Activated T-helper 2 cell treated with anti-CD3 and anti-CD28 coated beads, Interferon-gamma antibody, Interleukin-2, Interleukin-4, amounts not matched to agents 10 μg/mL and 5 μg/mL and 100 μg/mL, durations not matched to agents 14 hours and 24 hours and 36 hours (primary cell): ENCODE results near the gene GRM1. TPM values are rescaled to one million over a fixed set of nuclear protein-coding genes. Genes with fewer than 3 reads are reported as not detected.
"Not testable (repeated sequence)": the region's sequence is repeated elsewhere in the genome, so short reads cannot be mapped to it uniquely, and the experiment has no call there.

Experiments used
- DNase-seq: peaks from one replicate; pipeline ENCODE4 v3.0.0; 2021; ENCODE audit warnings: low spot score
- H3K27ac Mint-ChIP-seq: one replicate; pipeline ENCODE4 v1.8.0; 2021; ENCODE audit warnings: mixed read lengths
- H3K27me3 Mint-ChIP-seq: one replicate; pipeline ENCODE4 v1.8.0; 2021; ENCODE audit warnings: low read depth, mixed read lengths
- H3K36me3 Mint-ChIP-seq: one replicate; pipeline ENCODE4 v1.8.0; 2021; ENCODE audit warnings: low read depth, mixed read lengths
- H3K4me1 Mint-ChIP-seq: one replicate; pipeline ENCODE4 v1.8.0; 2021; ENCODE audit warnings: low read depth, mixed read lengths
- H3K4me3 Mint-ChIP-seq: one replicate; pipeline ENCODE4 v1.8.0; 2021; ENCODE audit warnings: low read depth, mild to moderate bottlenecking, moderate library complexity, mixed read lengths
- H3K9me3 Mint-ChIP-seq: one replicate; pipeline ENCODE4 v1.8.0; 2021; ENCODE audit warnings: mixed read lengths
- intact Hi-C: fragments of 100-400 bp; cut with micrococcal nuclease; formaldehyde crosslinking; loops from one replicate; pipeline ENCODE4 v1.15.1; 2023
- total RNA-seq: library from RNA; stranded (reverse); gene quantifications from 2 replicates; pipeline ENCODE4 v1.2.3, GENCODE V29; 2022

GRM1 gene
- total RNA-seq, 1 donor from 2014 or later = not detected

DNA sequence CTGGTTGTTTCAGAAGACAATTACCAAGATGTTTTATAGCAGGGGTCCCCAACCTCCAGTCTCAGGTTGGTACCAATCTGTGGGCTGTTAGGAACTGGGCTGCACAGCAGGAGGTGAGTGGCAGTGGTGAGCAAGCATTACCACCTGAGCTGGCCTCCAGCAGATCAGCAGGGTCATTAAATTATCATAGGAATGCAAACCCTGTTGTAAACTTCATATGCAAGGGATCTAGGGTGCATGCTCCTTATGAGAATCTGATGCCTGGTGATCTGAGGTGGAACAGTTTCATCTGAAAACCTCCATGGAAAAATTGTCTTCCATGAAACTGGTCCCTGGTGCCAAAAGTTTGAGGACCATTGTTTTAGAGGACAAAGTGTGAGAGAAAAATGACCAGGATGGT lies 240.6 kb downstream of the GRM1 start:
- H3K4me3 Mint-ChIP-seq = no peak overlapping the region
- H3K9me3 Mint-ChIP-seq = peaks cover 4% of the 10 kb centered on the region
- no peaks in the 10 kb centered on the region for H3K4me1 Mint-ChIP-seq
- H3K27ac Mint-ChIP-seq = no peak overlapping the region
- H3K27me3 Mint-ChIP-seq = no peaks in the 10 kb centered on the region
- intact Hi-C loops = no loop called here
- no peak for DNase-seq
- H3K36me3 Mint-ChIP-seq = no peaks in the 10 kb centered on the region

- H3K27me3 Mint-ChIP-seq, H3K36me3 Mint-ChIP-seq, H3K4me3 Mint-ChIP-seq, H3K9me3 Mint-ChIP-seq, DNase-seq, H3K27ac Mint-ChIP-seq, intact Hi-C loops, H3K4me1 Mint-ChIP-seq: not testable (repeated sequence)
These were observed 242.3 kb downstream of the GRM1 start for GRCh38 chr6:146271163-146271562.

GRCh38 chr6:146273490-146273889 lies 244.6 kb downstream of the GRM1 start:
- Mint-ChIP-seq H3K9me3 (no peaks in the 10 kb centered on the region), H3K4me3 (no peak overlapping the region), H3K4me1 (no peaks in the 10 kb centered on the region), H3K27me3 (no peaks in the 10 kb centered on the region), H3K36me3 (no peaks in the 10 kb centered on the region), H3K27ac (no peak overlapping the region)
- DNase-seq = no peak
- intact Hi-C loops = no loop called here

DNA sequence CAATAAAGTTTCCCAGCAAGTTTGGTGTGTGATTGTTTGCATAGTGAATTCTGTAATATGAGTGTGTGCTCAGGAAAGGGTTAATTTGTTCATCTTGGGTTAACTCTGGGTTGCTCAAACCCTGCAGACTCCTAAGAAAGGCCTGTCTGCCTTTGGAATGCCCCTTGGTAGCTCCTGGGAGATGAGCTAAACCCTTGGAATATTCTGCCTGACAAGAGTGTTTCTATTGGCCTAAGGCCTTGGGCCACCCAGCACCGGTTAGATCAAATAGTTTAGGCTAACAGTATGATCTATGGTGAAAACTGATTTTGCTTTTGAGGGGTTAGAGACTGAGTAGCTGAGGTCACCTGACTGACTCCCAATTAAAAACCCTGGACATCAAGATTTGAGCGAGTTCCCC lies 248.3 kb downstream of the GRM1 start:
- H3K27me3 Mint-ChIP-seq = no peaks in the 10 kb centered on the region
- no peaks in the 10 kb centered on the region for H3K36me3 Mint-ChIP-seq
- H3K9me3 Mint-ChIP-seq = no peaks in the 10 kb centered on the region
- H3K4me1 Mint-ChIP-seq = no peaks in the 10 kb centered on the region
- H3K4me3 Mint-ChIP-seq = no peak overlapping the region
- no peak for DNase-seq
- intact Hi-C loops = no loop called here
- H3K27ac Mint-ChIP-seq = no peak overlapping the region

GRCh38 chr6:146281651-146282362 lies 252.9 kb downstream of the GRM1 start:
- Mint-ChIP-seq H3K4me3 (no peak overlapping the region), H3K27me3 (no peaks in the 10 kb centered on the region), H3K27ac (no peak overlapping the region), H3K36me3 (no peaks in the 10 kb centered on the region), H3K4me1 (no peaks in the 10 kb centered on the region), H3K9me3 (no peaks in the 10 kb centered on the region)
- intact Hi-C loops = no loop called here
- no peak for DNase-seq

DNA sequence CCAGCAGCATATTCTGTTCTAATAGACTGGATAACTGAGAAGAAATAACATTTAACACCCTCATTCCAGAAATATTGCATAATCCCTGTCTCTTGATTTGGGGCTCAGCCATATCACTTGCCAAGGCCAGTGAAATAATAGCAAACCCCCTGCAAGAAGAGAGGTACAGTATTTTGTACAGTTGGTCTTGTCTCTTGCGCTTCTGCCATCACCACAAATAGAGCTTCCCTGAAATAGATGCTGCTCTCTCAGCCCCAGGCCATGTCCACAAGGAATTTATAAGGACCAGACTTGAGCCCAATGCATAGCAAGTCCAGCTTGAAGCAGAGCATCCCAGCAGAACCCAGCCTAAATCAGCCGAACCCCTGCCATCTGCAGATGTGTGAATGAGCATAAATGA lies 254.0 kb downstream of the GRM1 start:
- no peak for DNase-seq

GRCh38 chr6:146284311-146284710 lies 255.4 kb downstream of the GRM1 start:
- intact Hi-C loops = no loop called here
- Mint-ChIP-seq H3K36me3 (no peaks in the 10 kb centered on the region), H3K27me3 (no peaks in the 10 kb centered on the region), H3K9me3 (no peaks in the 10 kb centered on the region), H3K27ac (no peak overlapping the region), H3K4me1 (no peaks in the 10 kb centered on the region), H3K4me3 (no peak overlapping the region)
- no peak for DNase-seq

More for the DNA sequence above, 254.0 kb downstream of the GRM1 start:
- intact Hi-C loops = no loop called here
- Mint-ChIP-seq H3K9me3 (no peaks in the 10 kb centered on the region), H3K4me3 (no peak overlapping the region), H3K4me1 (no peaks in the 10 kb centered on the region), H3K36me3 (no peaks in the 10 kb centered on the region), H3K27me3 (no peaks in the 10 kb centered on the region), H3K27ac (no peak overlapping the region)

DNA sequence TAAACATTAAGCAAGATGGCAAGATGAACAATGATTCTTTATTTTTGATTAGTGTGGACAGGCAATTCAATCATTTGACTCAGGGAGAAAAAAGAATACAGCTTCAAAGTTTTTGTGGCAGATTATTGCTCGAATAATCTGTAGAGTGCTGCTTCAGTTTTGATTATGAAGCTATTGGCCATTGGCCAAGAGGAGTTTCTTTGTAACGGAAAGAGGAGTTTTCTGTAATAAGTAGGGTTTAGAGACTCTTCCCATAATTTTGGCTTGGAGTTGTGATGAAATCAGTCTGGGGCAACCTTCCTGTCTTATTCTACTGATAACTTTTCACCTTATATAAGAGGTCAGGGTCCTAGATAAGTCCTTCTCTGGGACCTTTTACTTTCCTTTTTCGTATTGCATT lies 258.1 kb downstream of the GRM1 start:
- Mint-ChIP-seq H3K27me3 (no peaks in the 10 kb centered on the region), H3K4me3 (no peak overlapping the region), H3K27ac (no peak overlapping the region), H3K9me3 (no peaks in the 10 kb centered on the region), H3K4me1 (no peaks in the 10 kb centered on the region), H3K36me3 (no peaks in the 10 kb centered on the region)
- intact Hi-C loops = no loop called here
- DNase-seq = no peak

DNA sequence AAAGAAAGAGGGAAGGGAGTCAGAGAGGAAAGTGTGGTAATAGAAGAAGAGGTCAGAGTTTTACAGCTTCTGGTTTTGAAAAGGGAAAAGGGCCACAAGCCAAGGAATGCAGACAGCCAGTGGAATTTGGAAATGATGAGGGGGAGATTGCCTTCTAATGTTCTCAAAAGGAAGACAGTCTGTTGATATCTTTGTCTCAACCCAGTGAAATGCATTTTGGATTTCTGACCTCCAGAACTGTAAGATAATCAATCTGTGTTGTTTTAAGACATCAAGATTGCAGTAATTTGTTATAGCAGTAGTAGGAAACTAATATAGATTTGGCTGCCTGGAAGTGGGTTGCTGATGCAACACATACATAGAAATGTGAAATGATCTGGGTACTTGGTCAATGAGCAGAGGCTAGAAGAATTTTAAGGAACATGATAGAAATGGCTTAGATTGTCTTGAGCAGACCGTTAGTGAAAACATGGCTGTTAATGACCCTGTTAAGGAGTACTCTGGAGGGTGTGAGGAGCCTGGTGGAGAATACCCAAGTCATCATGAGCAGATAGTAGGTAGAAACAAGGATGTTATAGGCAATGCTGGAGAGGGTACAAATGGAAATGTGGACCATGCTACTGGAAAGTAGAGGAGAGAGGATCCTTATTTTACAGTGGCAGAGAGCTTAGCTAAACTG lies 259.0 kb downstream of the GRM1 start:
- Mint-ChIP-seq H3K36me3 (no peaks in the 10 kb centered on the region), H3K9me3 (no peaks in the 10 kb centered on the region), H3K4me3 (no peak overlapping the region), H3K4me1 (no peaks in the 10 kb centered on the region), H3K27me3 (no peaks in the 10 kb centered on the region), H3K27ac (no peak overlapping the region)
- DNase-seq = no peak
- intact Hi-C loops = no loop called here

DNA sequence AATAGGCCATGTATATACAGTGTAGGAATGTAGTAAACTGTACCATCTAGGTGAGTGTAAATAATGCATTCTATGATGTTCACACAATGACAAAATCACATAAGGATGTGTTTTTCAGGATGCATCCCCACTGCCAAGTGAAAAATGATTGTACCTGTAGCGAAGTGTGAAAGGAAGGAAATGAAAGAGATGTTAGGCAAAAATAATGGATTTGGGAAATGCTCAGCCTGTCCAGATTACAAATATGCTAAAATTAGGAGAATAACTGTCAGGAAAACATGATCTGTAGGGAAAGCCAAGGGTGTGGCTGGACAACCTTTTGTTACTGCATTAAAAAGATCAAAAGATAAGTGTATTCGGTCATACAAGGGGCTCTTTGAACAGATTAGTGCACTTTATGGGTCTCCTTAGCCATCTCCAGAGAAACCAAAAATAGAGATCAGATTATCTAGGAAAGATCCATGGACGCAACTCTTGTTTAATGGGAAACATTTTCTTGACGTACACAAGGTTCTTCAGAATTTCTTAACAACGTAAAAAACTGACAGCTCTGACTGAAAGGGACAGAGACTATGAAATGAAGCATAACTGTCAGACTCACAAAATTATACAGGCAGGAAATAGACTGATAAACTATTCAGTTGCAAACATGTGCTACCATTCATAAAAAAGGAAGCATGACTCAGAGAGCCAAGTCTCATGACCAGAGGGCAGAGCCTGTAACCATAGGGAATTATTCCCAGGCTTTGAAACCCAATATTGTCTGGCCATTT lies 261.1 kb downstream of the GRM1 start:
- Mint-ChIP-seq H3K9me3 (no peaks in the 10 kb centered on the region), H3K4me3 (no peak overlapping the region), H3K27ac (no peak overlapping the region), H3K36me3 (no peaks in the 10 kb centered on the region), H3K27me3 (no peaks in the 10 kb centered on the region), H3K4me1 (no peaks in the 10 kb centered on the region)
- intact Hi-C loops = no loop called here
- no peak for DNase-seq

- Mint-ChIP-seq H3K36me3 (no peaks in the 10 kb centered on the region), H3K9me3 (no peaks in the 10 kb centered on the region), H3K4me3 (no peak overlapping the region), H3K27ac (no peak overlapping the region), H3K4me1 (no peaks in the 10 kb centered on the region), H3K27me3 (no peaks in the 10 kb centered on the region)
- DNase-seq = no peak
- intact Hi-C loops = no loop called here
These were observed 261.7 kb downstream of the GRM1 start for GRCh38 chr6:146290589-146290901.

- H3K9me3 Mint-ChIP-seq = no peaks in the 10 kb centered on the region
- no peak overlapping the region for H3K27ac Mint-ChIP-seq
- no peak overlapping the region for H3K4me3 Mint-ChIP-seq
- H3K36me3 Mint-ChIP-seq = no peaks in the 10 kb centered on the region
- H3K27me3 Mint-ChIP-seq = no peaks in the 10 kb centered on the region
- intact Hi-C loops = no loop called here
- no peaks in the 10 kb centered on the region for H3K4me1 Mint-ChIP-seq
- DNase-seq = no peak
These were observed 263.6 kb downstream of the GRM1 start for GRCh38 chr6:146292506-146292905.

GRCh38 chr6:146295695-146296094 lies 266.8 kb downstream of the GRM1 start:
- intact Hi-C loops = no loop called here
- Mint-ChIP-seq H3K27ac (no peak overlapping the region), H3K36me3 (no peaks in the 10 kb centered on the region), H3K27me3 (no peaks in the 10 kb centered on the region), H3K4me1 (no peaks in the 10 kb centered on the region), H3K4me3 (no peak overlapping the region), H3K9me3 (no peaks in the 10 kb centered on the region)
- DNase-seq = no peak
